NCI-H748 (cell line): ENCODE measurements around the gene AKAP12.

Experiments used
- DNase-seq: peaks from one replicate; lab custom pipeline; 2025; ENCODE audit not compliant: unreplicated experiment; lab: John Stamatoyannopoulos, UW

Gene AKAP12

GRCh38 chr6:151279891-151280290 is 40.1 kb downstream of the AKAP12 start:
- no peak for DNase-seq

- no peak for DNase-seq
Observed at GRCh38 chr6:151280859-151281258, 41.1 kb downstream of the AKAP12 start.

GRCh38 chr6:151284012-151284411 is 44.2 kb downstream of the AKAP12 start:
- no peak for DNase-seq

GRCh38 chr6:151284548-151285017 is 44.8 kb downstream of the AKAP12 start:
- no peak for DNase-seq

- no peak for DNase-seq
Observed at GRCh38 chr6:151285122-151285521, 45.4 kb downstream of the AKAP12 start.

- DNase-seq = no peak
Observed at GRCh38 chr6:151286214-151286613, 46.4 kb downstream of the AKAP12 start.

GRCh38 chr6:151288712-151289398 is 49.1 kb downstream of the AKAP12 start:
- DNase-seq = peak; percentile 17

- DNase-seq = no peak
Observed at GRCh38 chr6:151289399-151290007, 49.7 kb downstream of the AKAP12 start.

- no peak for DNase-seq
Observed at GRCh38 chr6:151290877-151291721, 51.3 kb downstream of the AKAP12 start.

- DNase-seq = no peak
Observed at GRCh38 chr6:151291722-151292059, 51.9 kb downstream of the AKAP12 start.

GRCh38 chr6:151292974-151293687 is 53.4 kb downstream of the AKAP12 start:
- DNase-seq = no peak

- no peak for DNase-seq
Observed at GRCh38 chr6:151293688-151294016, 53.9 kb downstream of the AKAP12 start.

GRCh38 chr6:151294561-151295101 is 54.9 kb downstream of the AKAP12 start:
- DNase-seq = no peak

- no peak for DNase-seq
Observed at GRCh38 chr6:151297886-151298285, 58.1 kb downstream of the AKAP12 start.

- DNase-seq = no peak
Observed at GRCh38 chr6:151299011-151299410, 59.2 kb downstream of the AKAP12 start.

GRCh38 chr6:151300267-151300991 is 60.7 kb downstream of the AKAP12 start:
- no peak for DNase-seq

- DNase-seq = no peak
Observed at GRCh38 chr6:151301547-151301946, 61.8 kb downstream of the AKAP12 start.

GRCh38 chr6:151303231-151303630 is 63.5 kb downstream of the AKAP12 start:
- no peak for DNase-seq

- peak; percentile 34 for DNase-seq
Observed at GRCh38 chr6:151306269-151306783, 66.6 kb downstream of the AKAP12 start.

- no peak for DNase-seq
Observed at GRCh38 chr6:151307501-151307900, 67.7 kb downstream of the AKAP12 start.
